NT2/D1 (cell line): ENCODE data around the gene MCUR1.

Experiments
- SUZ12 ChIP-seq: IDR thresholded peaks from 2 replicates; pipeline ENCODE4 v1.6.1; 2011; ENCODE audit not compliant: insufficient read length, insufficient read depth; ENCODE audit errors: extremely low read depth
- YY1 ChIP-seq: IDR thresholded peaks from 2 replicates; pipeline ENCODE4 v1.6.1; 2011; ENCODE audit not compliant: insufficient read length, insufficient read depth
- ZNF274 ChIP-seq: IDR thresholded peaks from 2 replicates; pipeline ENCODE4 v1.6.1; 2011; ENCODE audit warnings: mild to moderate bottlenecking, low read depth, low read length

DNA sequence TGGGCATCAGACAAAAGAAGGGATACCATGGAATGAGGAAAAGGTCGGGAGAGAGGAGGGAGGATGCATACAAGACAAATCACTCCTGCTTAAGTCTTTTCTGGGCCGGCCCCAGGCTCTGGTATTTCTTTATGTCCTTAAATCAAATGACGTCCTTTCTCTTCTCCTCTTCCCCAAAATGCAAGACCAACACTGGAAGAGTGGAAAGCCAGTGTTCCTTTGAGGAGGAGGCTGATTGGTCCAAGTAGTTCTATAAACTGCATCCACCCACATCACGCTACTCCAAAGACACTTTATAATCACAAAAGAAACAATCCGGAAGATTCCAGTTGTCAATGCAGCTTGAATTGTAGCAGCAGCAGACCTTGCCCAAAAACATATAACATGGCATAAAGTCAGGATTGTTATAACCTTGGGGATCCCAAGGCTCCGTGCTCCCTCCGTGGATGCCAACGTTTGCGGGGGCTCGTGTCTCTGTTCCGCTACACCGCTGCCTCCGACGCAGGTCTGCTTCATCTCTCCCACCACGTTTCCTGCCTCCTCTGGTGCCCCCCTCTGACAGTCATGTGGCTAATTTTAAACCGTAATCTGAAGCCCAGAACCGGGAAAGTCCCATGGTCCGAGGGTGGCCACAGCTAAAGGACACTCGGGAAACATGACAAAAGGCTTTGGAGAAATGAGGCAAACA is 47.1 kb downstream of the MCUR1 start:
- TF ChIP-seq YY1 (no peak), ZNF274 (no peak), SUZ12 (no peak)
